ELF-1 (cell line): ENCODE measurements around the gene GPC6.
A peak's percentile ranks its signal among the peaks of the same experiment; 100 is the strongest.

Experiments used
- DNase-seq: peaks from one replicate; pipeline ENCODE4 v3.0.0-alpha.2; 2016; ENCODE audit warnings: low read depth, low spot score

The GPC6 gene

GRCh38 chr13:93368718-93369117 lies 142.1 kb downstream of the GPC6 start:
- DNase-seq = no peak

- no peak for DNase-seq
Measured at GRCh38 chr13:93372856-93373255, 146.2 kb downstream of the GPC6 start.

DNA sequence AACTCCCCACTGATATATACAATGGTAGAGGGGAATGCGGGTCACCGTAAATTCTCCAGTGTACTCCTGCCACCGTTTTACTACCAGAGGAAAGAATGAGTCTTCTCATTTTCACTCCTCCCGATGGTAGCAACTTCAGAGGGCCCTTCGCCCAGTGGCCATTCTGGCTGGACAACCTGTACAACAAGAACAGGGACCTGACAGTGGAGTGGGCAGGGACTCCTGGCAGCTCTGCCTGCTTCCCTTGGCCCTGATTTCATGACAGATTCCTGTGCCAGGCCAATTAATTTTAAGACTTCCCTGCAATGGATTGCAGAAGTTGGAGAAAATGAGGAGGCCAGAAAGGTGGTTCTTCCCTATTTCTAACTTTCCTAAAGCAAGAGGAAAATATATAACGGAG lies 148.9 kb downstream of the GPC6 start:
- DNase-seq = no peak

- DNase-seq = no peak
Measured at GRCh38 chr13:93377196-93377595, 150.6 kb downstream of the GPC6 start.

GRCh38 chr13:93378184-93378583 lies 151.6 kb downstream of the GPC6 start:
- DNase-seq = no peak

GRCh38 chr13:93386116-93386515 lies 159.5 kb downstream of the GPC6 start:
- DNase-seq = no peak

DNA sequence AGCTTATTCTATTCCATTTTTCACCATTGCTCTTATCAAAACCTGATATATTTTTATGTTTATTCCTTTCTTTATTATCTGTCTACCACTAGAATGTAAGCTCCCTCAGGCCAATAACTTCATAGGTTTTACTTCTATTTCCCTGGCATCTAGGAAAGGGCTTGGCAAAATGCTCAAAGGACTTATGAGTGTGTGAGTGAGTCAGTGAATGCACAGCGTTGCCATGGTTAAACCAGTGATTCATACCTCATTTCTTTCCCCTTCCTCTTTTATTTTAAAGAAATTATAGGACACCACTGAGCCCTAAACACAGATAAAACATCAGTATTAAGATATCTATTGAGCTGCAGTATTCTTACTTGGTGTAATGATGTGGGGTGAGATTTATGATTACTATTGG lies 162.1 kb downstream of the GPC6 start:
- DNase-seq = no peak

DNA sequence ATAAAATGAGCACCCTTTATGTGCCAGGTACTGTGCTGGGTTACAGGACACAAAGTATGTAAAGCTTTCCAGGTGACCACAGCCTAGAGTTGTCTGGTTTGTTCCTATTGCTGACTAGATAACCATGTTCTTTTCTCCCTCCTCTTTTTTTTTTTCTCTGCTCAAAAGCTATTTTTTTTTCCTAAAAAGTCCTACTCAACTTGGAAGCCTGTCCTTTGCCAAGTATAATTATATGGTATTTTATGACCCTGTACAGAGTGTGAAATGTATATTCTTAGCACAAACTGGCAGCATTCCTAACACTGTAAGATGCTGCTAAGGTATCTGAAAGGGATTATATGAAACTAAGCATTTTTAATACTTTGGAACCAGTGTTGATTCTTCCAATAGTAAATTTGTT lies 171.0 kb downstream of the GPC6 start:
- DNase-seq = no peak

GRCh38 chr13:93398167-93399035 lies 171.8 kb downstream of the GPC6 start:
- DNase-seq = no peak

GRCh38 chr13:93399212-93399611 lies 172.6 kb downstream of the GPC6 start:
- DNase-seq = no peak

DNA sequence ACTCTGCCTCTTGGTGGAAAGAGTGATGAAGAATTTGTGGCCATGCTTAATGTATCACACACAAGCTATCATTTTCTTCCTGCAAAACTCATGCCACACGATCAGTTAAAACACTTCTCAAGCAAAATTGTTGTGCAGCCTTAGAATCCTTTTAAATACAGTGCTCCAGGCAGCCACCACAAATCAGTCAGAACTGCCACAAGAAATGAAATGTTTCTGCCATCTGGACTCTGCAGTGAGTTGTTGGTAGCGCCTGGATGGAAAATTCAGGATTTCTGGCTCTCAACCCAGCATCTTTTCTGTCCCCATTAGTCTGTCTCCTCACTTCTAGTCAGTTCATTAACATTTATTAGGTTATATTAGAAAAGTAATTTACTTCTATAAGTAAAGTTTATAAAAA lies 179.5 kb downstream of the GPC6 start:
- DNase-seq = no peak

DNA sequence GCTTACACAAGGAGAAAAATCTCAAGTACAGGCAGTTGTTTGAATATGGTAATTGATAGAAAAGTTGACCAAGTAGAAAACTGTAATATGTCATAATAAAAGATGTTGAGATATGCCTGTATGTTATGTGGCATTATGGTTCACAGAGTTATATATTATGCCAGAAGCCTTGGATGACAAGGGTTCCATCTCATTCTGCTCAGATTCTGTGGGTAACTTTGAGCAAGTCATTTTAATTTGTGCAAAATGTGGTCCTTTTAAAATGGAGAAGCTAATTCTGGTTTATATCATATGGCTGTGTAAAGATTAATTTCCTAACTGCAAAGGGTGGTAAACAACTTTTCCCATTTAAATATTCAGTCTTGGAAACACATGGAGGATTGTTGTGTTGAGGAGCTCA lies 180.9 kb downstream of the GPC6 start:
- DNase-seq = no peak

DNA sequence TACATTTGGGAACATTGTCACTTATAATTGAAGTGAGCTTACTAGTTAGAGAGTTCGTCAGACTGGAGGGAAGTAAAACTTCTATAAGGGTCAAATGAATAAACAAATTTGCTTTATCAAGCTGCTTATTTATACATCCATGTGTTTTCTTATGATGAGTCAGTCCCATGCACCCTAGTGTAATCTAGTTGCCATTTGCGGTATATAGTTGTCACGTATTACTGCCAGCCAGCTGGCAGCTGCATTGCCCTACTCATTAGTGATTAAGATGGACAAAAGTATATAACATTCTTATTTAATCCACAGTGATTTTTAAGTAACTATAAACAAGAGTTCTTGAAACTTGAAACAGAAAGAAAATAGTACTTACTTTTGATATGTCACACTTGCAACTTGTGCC lies 182.4 kb downstream of the GPC6 start:
- no peak for DNase-seq

- DNase-seq = no peak
Measured at GRCh38 chr13:93409816-93410215, 183.2 kb downstream of the GPC6 start.

DNA sequence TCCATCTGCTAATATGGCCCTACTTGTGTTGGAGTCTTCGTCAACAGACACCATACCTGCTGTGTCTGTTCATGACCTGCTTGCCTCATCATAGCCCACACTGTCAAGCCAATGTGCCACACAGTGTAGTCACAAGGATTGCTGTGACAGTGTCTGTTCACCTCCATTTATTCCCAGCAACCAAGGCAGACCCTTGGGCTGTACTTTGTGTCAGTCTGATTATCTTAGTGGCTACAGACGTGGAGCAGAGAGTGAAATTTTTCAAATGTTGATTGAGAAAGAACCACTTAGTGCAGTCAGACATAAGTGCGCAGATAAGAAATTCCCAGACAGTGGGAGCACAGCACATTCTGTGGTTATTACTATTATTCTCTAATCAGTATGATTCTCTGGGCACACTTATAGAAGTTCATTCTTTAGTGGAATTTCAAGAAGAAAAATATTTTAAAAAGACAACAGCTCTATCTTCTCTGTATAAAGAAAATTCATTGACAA lies 184.6 kb downstream of the GPC6 start:
- DNase-seq = no peak

GRCh38 chr13:93412676-93413075 lies 186.1 kb downstream of the GPC6 start:
- DNase-seq = no peak

- no peak for DNase-seq
Measured at GRCh38 chr13:93413972-93414717, 187.5 kb downstream of the GPC6 start.

GRCh38 chr13:93416736-93417355 lies 190.2 kb downstream of the GPC6 start:
- no peak for DNase-seq

- DNase-seq = no peak
Measured at GRCh38 chr13:93418398-93418797, 191.8 kb downstream of the GPC6 start.

DNA sequence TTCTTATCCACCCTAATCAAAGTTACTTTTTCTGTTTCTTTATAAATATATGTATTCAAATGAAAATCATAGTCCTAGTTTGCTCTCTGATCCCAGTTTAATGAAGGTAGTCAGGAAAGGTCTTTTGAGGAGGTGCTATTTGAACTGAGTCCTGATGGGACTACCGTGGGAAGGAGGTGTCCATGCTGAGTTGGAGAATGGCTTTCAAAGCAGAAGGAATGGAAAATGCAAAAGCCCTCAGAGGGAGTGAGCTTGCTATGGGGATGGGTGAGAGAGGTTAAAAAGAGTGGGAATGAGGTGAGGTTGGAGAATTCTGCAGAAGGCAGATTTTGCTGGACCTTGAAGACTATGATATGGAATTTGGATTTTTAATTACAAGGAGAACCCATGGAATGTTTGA lies 193.6 kb downstream of the GPC6 start:
- no peak for DNase-seq

GRCh38 chr13:93420887-93421286 lies 194.3 kb downstream of the GPC6 start:
- DNase-seq = peak; percentile 8

DNA sequence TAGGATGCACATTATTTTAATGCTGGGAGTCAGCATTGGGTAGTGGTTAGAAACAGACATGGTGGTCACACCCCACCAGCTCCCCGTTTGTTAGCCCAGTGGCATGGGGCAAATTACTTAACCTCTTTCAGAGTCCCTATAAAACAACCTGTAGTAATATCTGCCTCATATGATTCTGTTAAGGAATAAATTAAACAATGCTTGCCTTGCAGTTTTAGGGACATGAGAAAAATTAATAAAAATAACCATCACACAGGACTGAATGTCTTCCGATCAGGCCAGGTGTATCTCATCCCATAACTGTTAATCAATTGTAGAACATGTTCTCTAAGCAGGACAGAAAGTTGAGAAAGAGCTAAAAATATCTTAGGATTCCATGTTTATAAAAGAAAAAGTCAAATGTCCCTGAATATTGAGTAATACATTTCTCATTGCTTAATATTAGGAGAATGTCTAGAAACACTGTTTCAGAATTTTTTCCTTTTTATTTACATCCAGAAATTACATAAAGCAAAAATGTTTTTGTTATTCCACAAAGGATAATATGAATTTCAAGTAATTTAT lies 196.5 kb downstream of the GPC6 start:
- no peak for DNase-seq
